Ureter (tissue), 1 donor: ENCODE data around the gene NCBP3. TPM values are rescaled to one million over a fixed set of nuclear protein-coding genes. Genes with fewer than 3 reads are reported as not detected.

Experiments used
- DNase-seq: peaks from one replicate; pipeline ENCODE4 v3.0.0-alpha.2; 2020; ENCODE audit warnings: low spot score
- total RNA-seq: library from RNA; stranded (reverse); gene quantifications from one replicate; pipeline ENCODE4 v1.2.4, GENCODE V29; 2023
- donor health status: DM: yes; HTN: yes; CAD: no.

NCBP3 gene
- total RNA-seq, result 46.1 TPM

GRCh38 chr17:3845621-3846436, at the start of gene NCBP3:
NCBP3 (minus strand) TSS chr17:3846246; CDS start chr17:3846223, 23 bp downstream.
- DNase-seq, result peak; percentile 90

- DNase-seq, result no peak
These were observed 49.3 kb upstream of the NCBP3 start for GRCh38 chr17:3895354-3895753.

- DNase-seq, result peak; percentile 62
These were observed 48.9 kb upstream of the NCBP3 start for GRCh38 chr17:3894911-3895343.

- DNase-seq, result no peak
These were observed 48.1 kb upstream of the NCBP3 start for GRCh38 chr17:3894188-3894587.

GRCh38 chr17:3893720-3894116, 47.7 kb upstream of the NCBP3 start:
- DNase-seq, result no peak

- DNase-seq, result peak; percentile 88
These were observed 47.1 kb upstream of the NCBP3 start, which contains the start of gene CAMKK1 for GRCh38 chr17:3893003-3893719. CAMKK1 (minus strand) TSS chr17:3893053; CDS start chr17:3885687, 7,366 bp downstream.

GRCh38 chr17:3892095-3892998, 46.3 kb upstream of the NCBP3 start:
- DNase-seq, result peak; percentile 85

GRCh38 chr17:3891626-3892094, 45.6 kb upstream of the NCBP3 start:
- no peak for DNase-seq

- no peak for DNase-seq
These were observed 44.8 kb upstream of the NCBP3 start for GRCh38 chr17:3890878-3891219.

GRCh38 chr17:3890082-3890877, 44.2 kb upstream of the NCBP3 start:
- DNase-seq, result peak; percentile 85

- no peak for DNase-seq
These were observed 43.4 kb upstream of the NCBP3 start for GRCh38 chr17:3889325-3890012.

GRCh38 chr17:3888343-3889171, 42.5 kb upstream of the NCBP3 start:
- DNase-seq, result peak; percentile 91

- no peak for DNase-seq
These were observed 41.8 kb upstream of the NCBP3 start for GRCh38 chr17:3887804-3888203.

GRCh38 chr17:3887394-3887793, 41.3 kb upstream of the NCBP3 start:
- DNase-seq, result no peak

GRCh38 chr17:3886776-3887175, 40.7 kb upstream of the NCBP3 start:
- DNase-seq, result no peak

GRCh38 chr17:3885970-3886369, 39.9 kb upstream of the NCBP3 start:
- no peak for DNase-seq

- no peak for DNase-seq
These were observed 39.2 kb upstream of the NCBP3 start for GRCh38 chr17:3885271-3885670.

GRCh38 chr17:3884188-3884587, 38.1 kb upstream of the NCBP3 start:
- DNase-seq, result no peak

- DNase-seq, result no peak
These were observed 36.2 kb upstream of the NCBP3 start for GRCh38 chr17:3882276-3882675.
